BJ (cell line): ENCODE results near the gene PIK3R2. TPM values are rescaled to one million over a fixed set of nuclear protein-coding genes. Genes with fewer than 3 reads are reported as not detected.

Experiments used
- CTCF ChIA-PET: fragments of 350-600 bp; formaldehyde crosslinking; extraction: SDS; loops from one replicate; lab custom pipeline; 2021; ENCODE audit warnings: antibody characterized with exemption, inconsistent platforms; lab: Yijun Ruan, JAX
- POLR2A ChIA-PET: fragments of 300-600 bp; sonication (Branson Sonifier 250); formaldehyde crosslinking; extraction: SDS; loops from one replicate; lab custom pipeline; 2021; ENCODE audit warnings: antibody characterized with exemption; lab: Charles Lee
- DNase-seq: peaks from one replicate; pipeline ENCODE4 v3.0.0-alpha.2; 2011; ENCODE audit warnings: low read depth
- H3K27me3 ChIP-seq: 2 replicates; pipeline ENCODE4 v1.6.0; 2011; ENCODE audit warnings: low read length; ENCODE audit not compliant: control insufficient read depth, insufficient read depth
- H3K36me3 ChIP-seq: 2 replicates; pipeline ENCODE4 v1.5.1; 2011; ENCODE audit warnings: low read length; ENCODE audit not compliant: control insufficient read depth, insufficient read depth
- H3K4me3 ChIP-seq: 2 replicates; pipeline ENCODE4 v1.5.1; 2011; ENCODE audit warnings: low read depth, mild to moderate bottlenecking, control low read depth, low read length
- polyA plus RNA-seq: library from polyadenylated mRNA; depleted of rRNA; stranded (reverse); fragments of >200 nt; gene quantifications from 2 replicates; pipeline ENCODE4 v1.2.3, GENCODE V29; 2011
- TF ChIP-seq, protein P1 (sequence below): IDR thresholded peaks from 2 replicates; pipeline ENCODE4 v1.5.1; 2011; ENCODE audit warnings: low read depth, mild to moderate bottlenecking, control low read depth, inconsistent platforms, low read length, moderate library complexity; ENCODE audit not compliant: insufficient read depth

Gene PIK3R2
- polyA plus RNA-seq, 1 experiment = 17.4 TPM

GRCh38 chr19:18167011-18167410 is 14.0 kb downstream of the PIK3R2 start:
- DNase-seq = no peak
- H3K4me3 ChIP-seq = no peak overlapping the region
- ChIA-PET CTCF (interaction anchor here (0.7 to 2.3 kb wide), 6 partner anchors 15 to 452 kb away, joined by 3 to 14 read pairs (median 3); no protein-coding TSS in a partner anchor), POLR2A (no interaction called here)
- TF ChIP-seq, protein P1, sequence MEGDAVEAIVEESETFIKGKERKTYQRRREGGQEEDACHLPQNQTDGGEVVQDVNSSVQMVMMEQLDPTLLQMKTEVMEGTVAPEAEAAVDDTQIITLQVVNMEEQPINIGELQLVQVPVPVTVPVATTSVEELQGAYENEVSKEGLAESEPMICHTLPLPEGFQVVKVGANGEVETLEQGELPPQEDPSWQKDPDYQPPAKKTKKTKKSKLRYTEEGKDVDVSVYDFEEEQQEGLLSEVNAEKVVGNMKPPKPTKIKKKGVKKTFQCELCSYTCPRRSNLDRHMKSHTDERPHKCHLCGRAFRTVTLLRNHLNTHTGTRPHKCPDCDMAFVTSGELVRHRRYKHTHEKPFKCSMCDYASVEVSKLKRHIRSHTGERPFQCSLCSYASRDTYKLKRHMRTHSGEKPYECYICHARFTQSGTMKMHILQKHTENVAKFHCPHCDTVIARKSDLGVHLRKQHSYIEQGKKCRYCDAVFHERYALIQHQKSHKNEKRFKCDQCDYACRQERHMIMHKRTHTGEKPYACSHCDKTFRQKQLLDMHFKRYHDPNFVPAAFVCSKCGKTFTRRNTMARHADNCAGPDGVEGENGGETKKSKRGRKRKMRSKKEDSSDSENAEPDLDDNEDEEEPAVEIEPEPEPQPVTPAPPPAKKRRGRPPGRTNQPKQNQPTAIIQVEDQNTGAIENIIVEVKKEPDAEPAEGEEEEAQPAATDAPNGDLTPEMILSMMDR = no peak
- no peaks in the 10 kb centered on the region for H3K27me3 ChIP-seq
- H3K36me3 ChIP-seq = peaks cover 27% of the 10 kb centered on the region

GRCh38 chr19:18167975-18168645 is 15.1 kb downstream of the PIK3R2 start:
- POLR2A ChIA-PET = no interaction called here
- TF ChIP-seq, protein P1 = peak; percentile 80
- no peak overlapping the region for H3K4me3 ChIP-seq

GRCh38 chr19:18168673-18169381 is 15.9 kb downstream of the PIK3R2 start:
- ChIA-PET CTCF (interaction anchor here (0.6 to 2.3 kb wide), 18 partner anchors 8 to 114 kb away, joined by 3 to 14 read pairs (median 5); no protein-coding TSS in a partner anchor), POLR2A (no interaction called here)
- no peak overlapping the region for H3K4me3 ChIP-seq
- H3K36me3 ChIP-seq = peaks cover 17% of the 10 kb centered on the region
- no peaks in the 10 kb centered on the region for H3K27me3 ChIP-seq
- TF ChIP-seq, protein P1 = no peak
- no peak for DNase-seq

More at GRCh38 chr19:18167975-18168645, 15.1 kb downstream of the PIK3R2 start:
- CTCF ChIA-PET = interaction anchor here (0.6 to 2.3 kb wide), 23 partner anchors 8 to 552 kb away, joined by 3 to 14 read pairs (median 5); no protein-coding TSS in a partner anchor
- no peaks in the 10 kb centered on the region for H3K27me3 ChIP-seq
- DNase-seq = no peak
- peaks cover 20% of the 10 kb centered on the region for H3K36me3 ChIP-seq

- POLR2A ChIA-PET = no interaction called here
- CTCF ChIA-PET = interaction anchor here (0.8 to 1.8 kb wide), 6 partner anchors 10 to 81 kb away, joined by 3 to 7 read pairs (median 4); partner anchors contain the start of gene MPV17L2
- TF ChIP-seq, protein P1 = no peak
- Histone ChIP-seq H3K27me3 (no peaks in the 10 kb centered on the region), H3K4me3 (no peak overlapping the region), H3K36me3 (peaks cover 15% of the 10 kb centered on the region)
- no peak for DNase-seq
These were observed 17.8 kb downstream of the PIK3R2 start for GRCh38 chr19:18170714-18171255.
